Globus pallidus (tissue), 1 donor: ENCODE measurements around the gene HIVEP2.

ENCODE experiments used
- DNase-seq: peaks from one replicate; pipeline ENCODE4 v3.0.0-alpha.2; 2015; ENCODE audit warnings: low spot score

Gene HIVEP2

DNA sequence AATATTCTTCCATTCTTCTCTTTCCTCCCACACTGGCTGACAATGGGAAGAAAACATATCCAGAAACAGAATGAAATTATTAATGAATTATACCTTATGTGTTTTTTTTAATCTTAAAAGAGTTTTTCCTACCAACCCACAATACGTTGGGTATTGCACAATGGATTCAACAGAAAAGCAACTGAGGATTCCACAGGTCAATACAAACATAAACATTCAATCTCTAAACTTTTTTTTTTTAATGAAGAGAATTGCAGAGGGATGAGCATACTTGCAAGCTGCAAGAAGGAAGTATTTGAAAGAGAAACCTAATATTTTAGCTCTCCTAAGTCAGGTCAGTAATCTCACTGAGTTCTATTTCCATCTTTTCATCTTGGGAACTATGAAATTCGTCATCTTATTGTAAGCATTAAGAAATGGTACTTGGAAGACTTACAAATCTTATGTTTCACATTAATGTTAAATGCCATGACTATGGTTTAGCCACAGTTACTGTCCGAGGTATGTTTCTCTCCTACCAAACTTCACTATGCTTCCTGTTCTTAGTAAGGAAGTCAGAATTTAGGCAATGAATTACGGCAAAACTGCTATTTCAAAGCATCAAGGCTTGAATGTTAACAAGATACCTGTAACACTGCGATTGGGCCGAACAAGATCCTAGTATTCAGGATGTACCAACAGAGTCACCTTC is 100.8 kb downstream of the HIVEP2 start:
- DNase-seq: no peak

DNA sequence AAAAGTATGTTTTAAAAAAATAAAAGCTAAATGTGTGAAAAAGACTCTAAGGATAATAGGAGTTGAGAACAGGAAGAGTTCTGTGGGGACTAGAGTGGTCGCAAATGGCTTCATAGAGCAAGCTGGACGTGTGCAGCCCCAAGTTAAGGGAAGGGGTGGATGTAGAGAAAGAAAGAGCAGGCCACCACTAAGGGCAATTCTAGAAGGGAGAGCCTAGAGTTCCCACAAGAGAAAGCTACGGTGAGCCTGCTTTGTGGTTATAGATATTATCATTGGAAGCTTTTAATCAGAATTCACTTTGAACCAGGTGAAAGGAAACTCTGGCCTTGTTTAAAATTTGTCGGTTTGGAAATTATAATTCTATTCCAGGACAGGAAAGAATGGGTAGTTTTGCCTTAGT is 101.6 kb downstream of the HIVEP2 start:
- no peak for DNase-seq

DNA sequence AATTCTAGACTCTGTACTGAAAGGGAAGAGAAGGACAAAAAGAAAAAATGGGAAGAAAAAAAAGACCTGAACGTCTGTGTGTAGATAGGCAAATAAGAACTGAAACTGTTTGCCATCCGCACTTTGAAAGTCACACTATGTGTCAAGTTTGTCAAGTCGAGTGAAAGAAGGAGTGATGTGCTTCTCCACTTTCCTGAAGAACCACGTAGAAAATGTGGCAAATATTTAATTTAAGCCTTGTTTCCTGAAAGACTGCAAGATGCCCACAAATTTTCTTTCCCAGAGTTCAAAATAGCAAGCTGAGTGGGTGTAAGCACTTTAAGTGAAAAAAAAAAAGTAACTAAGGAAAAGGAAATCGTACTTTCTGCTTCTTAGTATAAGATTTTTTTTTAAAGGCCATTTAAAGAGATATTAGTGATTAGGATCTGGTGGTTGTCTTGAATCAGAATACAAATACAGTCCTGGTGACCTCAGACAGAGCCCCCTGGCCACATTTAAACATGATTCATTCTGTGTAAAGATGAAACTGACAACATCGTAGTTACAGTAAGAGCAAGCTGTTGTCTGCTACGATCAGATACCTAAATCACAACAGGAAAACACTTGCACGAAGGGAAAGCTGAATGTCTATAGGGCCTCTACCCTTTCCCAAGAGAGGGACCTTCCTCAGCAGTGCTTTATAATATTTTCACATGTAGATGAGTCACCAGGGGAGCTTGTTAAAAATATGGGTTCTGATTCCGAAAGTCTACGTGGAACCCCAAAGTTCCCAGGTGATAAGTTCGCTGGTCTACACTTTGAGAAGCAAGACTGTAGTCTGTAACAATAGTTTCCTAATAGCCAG is 102.3 kb downstream of the HIVEP2 start:
- no peak for DNase-seq

DNA sequence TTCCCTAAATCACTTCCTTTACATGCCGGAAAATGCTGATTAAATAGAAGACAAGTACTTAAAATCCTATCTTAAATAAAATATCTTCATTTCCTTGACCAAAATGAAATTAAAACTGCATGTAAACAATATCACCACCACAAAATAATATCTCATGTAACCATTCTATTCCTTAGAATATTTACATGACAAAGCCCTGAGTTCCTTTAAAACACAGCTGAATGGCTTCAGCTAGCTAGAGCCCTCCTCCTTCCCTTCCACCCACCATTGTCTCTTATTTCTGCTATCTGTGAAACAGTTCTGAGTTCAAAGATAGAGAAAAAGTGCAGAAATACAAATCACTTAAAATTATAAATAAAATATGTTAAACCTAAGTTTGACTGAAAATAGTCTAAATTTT is 103.1 kb downstream of the HIVEP2 start:
- no peak for DNase-seq

DNA sequence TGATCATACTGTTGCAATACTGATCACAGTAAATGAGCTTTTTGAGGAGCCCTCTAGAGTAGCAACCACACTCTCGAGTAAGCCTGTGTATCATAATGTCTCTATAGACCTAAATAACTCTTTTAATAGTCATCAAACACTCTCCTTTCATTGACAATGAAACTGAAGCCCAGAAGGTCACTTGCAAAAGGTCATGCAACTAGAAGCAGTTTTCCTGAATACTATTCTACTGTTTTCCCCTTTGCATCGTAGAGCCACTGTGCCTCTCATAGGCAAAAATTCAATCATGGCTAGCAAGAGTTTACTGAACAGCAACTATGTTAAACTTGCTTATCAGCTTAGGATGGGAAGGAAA is 105.3 kb downstream of the HIVEP2 start:
- DNase-seq: no peak

DNA sequence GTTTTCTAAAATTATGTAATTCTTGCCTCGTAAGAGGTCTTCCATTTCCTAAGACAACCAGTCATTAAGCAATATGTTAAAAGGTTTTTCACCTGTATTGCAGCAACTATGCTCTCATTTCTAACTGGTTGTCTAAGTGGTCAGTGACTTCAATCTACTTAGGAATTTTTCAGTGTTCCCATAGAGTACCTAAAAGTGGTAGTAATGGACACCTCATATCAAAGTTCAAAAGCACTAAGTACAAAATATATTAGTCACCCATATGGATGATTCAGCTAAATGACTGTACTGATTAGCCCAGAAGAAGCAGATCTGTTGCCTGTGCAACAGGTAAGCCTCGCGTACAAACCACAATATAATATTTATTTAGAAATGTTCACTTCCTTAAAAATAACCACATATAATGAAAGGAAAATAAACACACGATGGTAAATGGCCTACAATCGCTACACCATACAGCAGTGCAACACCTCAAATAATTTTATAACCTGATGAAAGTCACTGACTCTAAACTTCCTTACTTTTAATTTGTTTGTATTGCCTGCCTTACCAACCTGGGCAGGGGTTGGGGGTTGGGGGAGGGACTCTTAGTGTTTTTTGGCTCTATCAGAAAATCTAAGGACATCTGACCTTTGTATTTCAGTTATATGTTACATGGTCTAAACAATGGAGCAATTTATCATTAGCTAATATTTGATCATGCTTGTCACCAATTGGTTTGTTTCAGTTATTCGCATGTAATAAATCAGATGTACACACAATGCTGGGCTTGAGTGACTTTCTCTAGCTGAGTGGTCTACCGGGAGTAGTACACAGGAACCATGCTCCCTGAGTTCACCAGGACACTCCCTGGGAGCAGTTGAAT is 105.9 kb downstream of the HIVEP2 start:
- DNase-seq: no peak

DNA sequence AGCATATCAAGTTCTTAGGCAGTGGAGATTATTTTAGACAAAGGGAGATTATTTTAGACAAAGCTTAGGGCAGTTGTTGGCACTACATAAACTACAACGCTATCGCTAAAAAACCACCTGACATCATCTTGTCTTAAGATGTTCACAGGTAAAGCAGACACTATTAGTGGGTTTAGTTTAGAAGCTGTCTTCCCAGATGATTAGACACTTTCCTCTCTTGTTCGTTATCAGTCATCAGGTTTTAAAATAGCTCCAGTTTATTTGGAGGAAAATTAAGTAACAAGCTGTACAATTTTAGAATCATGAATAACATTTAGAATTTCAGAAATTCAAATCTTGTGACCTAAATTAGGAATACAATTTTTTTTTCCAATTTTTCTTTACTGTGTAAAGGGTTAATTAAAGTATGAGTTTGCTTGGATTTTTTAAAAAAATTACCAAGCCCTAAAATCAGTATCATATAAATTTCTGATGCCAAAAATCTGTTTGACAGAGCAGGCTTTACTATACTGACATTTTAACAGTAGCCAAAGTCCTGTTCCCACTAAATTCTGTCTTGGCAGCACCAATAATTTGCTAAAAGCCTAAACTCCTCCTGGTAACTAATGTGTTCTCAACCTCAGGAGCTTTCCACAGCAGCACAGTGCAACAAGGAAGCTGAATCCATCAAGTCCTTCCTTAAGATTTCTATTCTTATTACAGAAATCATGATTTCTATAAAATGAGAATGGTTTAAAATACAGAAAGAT is 109.0 kb downstream of the HIVEP2 start:
- DNase-seq: no peak

DNA sequence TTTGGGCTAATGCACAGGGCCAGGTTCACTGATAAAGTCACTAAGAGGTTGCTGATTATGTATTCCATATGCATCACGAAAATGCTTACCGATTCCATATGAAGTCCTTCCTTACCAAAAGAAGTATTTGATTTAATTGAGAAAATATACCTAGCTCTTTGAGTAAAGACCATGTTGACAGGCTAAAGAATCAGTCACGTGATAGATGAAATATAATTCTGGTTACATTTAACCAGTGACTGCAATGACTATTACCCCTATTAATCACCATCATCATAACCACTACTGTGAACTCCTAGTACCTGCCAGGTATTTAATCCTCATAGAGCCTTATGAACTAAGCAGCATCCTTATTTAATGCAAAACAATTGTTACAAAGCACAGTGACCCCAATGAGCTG is 110.1 kb downstream of the HIVEP2 start:
- DNase-seq: no peak

DNA sequence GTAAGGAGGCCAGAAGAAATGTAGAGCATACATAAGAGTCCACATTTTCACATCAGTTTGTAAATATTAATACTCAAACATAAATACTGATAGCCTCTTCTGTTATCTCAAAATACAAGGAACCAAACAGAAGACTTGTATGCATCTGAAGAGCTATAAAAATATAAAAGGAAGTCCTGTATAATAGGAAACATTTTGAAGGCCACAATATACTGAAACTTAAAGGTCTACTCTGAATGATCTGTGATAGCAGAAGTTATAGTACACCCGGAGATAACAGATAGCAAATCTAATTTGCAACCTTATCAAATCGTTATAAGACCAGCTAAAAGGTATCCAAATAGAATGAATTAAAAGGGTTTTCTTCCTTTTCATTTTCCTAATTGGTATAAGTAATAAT is 111.2 kb downstream of the HIVEP2 start:
- no peak for DNase-seq

DNA sequence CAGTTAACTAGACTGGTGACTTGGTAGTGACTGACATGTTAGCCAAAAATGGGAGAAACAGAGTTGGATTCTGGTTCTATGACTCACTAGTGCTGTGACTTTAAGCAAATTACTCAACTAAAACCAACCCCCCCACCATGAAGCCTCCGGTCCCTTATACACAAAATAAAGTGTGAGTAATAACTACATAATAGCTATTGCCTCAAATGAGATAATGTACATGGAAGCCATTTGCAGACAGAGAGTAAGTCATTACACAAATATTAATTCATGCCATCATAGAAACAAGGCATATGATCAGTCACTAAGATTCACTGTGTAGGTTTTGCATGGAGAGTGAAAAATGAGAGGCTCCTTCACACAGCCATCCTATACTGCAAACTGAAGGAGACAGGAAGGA is 111.9 kb downstream of the HIVEP2 start:
- no peak for DNase-seq

DNA sequence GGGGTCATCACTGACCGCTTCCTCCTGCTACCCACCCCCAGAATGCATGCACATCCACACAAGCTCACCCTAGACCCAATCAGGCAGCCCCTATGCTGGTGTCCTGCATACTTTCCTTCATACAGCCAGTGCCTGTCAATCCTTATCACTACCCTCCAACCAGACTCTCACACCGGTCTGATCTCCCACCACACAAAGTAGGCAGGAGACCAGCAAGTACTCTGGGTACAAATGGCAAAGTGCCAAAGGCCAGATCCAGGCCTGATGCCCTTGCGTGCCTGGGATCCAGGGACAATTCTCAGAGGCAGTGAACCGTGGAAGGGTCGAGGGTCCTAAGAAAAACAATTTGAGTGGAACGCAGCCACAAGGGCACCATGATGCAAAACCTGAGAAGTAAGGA is 114.2 kb downstream of the HIVEP2 start:
- DNase-seq: no peak

DNA sequence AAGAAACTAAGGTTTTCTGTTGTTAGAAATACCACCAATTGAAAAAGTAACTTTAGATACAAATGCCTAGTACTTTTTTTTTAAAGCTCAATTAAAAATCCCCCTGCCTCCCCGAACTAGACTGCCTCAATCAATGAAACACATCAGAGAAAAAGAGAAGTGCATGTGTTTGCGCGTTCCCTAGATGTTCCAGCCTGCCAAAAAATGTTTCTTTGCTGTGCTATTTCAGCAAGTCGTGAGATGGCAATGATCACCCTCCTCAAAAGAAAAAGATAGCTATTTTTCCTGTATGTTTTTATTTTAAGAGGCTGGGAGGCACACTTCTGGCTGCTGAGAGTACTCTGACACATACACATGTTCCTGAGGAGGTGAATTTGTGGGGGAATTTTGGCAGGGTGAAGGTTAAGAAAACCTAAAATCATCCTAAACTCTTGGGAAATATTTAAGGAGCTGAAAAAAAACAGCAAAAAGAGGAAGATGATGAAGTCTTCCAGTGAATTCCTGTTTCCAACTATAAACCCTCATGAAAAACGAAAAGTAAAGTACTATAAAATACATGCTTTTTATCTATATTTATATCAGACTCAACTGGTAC is 114.8 kb downstream of the HIVEP2 start:
- DNase-seq: no peak

DNA sequence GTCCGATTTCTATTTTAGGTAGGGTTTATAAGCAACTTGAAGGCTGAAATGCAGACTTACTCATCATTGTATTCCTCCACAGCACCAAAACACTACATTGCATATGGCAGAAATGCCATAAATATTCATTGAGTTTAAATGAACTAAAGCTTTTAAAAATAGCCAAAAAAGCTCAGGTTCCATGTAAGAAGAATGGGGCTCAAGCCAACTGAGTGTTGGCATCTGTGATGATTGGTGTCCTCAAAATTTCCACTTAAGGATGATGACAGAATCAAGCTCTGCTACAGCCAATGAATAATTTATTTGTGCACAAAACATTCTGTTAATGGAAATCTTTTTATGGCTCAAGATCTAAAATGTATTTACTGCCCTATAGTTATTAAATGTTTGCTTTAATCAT is 115.4 kb downstream of the HIVEP2 start:
- DNase-seq: no peak

DNA sequence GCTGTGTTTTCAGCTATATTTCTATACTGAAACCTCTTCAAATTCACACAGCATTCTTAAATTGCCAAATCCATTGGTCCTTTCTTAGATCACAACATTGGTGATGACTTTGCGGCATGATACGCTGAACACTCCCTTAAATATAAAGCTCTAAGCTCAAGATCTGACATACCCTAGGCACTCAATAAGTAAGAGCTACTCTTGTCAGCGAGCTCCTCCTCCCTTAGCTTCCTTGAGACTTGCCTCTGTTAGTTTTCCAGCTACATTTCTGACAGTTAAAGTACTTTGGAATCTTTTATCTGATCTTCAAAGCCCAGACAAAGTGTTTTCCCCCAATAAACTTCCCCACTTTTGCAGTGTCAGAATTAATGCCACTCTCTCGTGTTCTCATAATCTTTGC is 117.0 kb downstream of the HIVEP2 start:
- DNase-seq: no peak

DNA sequence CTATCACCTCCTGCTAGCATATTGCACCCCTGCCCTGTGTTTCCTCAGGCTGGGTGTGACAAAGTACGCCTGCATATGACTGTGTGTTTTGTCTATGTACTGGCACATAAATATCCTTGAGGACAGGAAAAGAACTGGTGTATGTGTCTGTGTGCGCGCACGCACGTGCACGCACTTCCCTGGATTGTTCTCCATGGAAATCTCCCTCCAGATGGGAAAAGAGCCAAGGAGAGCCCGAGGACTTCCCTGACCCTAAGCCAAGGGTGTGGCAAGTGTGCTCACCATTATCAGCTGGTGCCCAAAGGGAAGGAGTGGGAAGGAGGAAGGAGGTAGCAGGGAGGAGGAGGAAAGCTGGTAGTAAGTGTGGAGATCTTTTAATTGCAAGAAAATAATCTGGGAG is 117.6 kb downstream of the HIVEP2 start:
- DNase-seq: no peak

DNA sequence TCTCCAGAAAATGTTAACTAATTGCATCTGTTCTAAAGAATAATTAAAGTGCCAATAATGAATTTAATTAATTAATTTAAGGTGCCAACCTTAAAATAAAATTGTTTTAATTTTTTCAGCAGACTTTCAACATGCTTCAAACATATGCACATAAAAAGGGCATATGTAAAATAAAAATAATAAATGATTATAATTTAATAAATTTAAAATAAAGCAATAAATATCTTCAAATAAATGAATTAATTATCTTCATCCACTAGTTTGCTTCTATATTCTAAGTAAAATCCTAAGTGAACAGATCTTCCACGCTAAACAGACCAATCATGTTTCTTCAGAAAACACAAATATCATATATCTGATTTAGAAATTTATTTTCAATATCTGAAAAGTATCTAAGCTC is 119.2 kb downstream of the HIVEP2 start:
- DNase-seq: no peak

DNA sequence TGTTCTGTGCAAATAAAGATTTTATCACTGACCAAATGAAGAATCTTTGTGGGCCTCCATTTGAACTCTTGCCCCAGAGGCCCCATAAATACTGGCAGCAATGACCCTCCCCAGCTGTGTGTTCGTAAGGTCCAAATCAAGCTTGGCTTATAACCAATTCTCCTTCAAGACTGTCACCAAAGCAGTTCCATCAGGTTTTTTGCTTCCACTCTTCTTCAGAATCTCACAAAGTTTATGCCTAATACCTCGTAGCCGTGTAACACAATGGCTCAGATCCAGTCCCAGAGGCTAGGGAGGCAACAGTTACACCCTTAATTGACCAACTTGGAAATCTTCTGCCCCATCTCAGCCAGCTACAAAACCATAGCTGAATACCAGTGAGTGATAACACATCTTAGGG is 120.5 kb downstream of the HIVEP2 start:
- DNase-seq: no peak

DNA sequence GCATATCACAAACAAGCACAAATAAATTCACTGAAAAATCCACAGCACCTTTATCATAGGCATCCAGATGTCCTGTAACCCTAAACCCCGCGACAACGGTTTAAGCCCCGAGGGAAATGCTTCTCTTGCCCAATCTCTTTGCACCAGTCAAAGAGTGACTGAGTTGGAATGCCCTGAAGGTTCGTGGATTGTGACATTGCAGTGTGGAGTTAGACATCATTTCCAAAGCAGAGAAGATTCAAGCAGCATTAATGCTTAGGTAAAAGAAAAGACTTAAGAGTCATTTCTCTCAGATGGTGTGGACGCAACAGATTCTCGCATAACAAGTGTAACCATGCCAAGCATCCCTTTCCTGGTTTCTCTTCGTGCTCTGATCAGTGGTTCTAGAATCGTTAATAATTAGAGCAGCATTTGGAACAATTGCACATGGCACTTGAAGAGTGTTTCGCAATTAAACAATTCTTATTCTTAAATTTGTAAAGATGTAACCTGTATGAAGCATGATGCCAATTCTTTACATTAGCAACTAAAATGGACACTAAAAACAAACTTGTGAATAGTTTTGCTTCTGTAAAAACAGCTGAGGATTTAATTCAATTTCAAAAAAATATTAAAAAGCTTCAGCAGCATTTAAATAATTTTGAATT is 121.6 kb downstream of the HIVEP2 start:
- no peak for DNase-seq

DNA sequence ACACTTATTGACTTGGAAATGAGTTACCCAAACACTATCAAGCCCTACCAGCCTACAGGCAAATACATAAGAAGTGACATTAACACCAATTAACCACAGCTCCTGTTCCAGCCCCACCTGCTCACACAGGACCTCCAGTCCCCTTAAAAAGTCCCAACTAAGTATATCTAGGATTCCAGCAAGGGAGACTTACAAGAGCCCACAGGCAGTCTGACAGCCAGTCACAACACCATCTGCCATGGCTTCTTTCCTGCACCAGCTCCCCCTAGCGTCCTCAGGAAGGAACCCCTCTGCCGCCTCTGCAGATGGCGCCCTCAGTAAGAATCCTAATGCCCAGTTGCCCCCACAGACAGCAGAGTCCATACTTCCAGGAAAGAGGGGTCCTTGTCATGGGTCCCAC is 122.1 kb downstream of the HIVEP2 start:
- no peak for DNase-seq

DNA sequence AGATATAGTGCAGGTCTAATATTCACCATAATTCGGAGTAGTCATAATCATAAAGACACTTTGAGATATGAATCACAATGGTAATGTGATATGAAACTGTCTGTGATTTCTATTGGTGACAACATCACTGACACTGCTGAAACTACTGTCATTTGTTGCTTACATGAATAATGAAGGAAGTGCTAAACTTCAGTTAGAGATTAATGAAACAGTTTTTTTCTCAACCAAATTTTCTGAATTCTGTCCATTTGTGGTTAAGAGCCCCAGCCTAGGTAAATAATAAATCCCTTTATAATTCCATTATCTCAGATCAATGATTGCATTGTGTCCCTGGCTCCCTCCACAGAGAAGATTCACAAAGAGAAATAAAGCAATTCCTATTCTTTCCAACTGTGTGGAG is 122.6 kb downstream of the HIVEP2 start:
- no peak for DNase-seq

DNA sequence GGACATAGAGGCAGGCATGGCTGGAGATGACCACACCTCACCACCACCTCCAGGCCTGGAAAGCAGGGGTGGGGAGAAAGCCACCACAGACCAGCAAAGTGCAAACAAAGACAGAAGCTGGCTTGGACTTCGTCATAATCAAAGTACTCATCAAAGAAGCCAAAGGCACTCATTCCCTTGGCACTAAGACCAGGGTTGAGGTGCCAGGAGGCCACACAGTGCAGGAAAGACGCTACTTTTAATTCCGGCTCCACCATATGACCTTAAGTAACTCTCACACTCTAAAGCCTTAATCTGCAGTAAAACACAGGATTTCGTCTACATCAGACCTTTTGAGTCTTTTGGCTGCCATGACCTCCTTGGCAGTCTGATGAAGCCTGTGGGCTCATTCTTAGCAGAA is 123.1 kb downstream of the HIVEP2 start:
- DNase-seq: peak; percentile 30
